HepG2 (cell line): ENCODE data around the gene MOV10L1. TPM values are rescaled to one million over a fixed set of nuclear protein-coding genes. Genes with fewer than 3 reads are reported as not detected.

Source experiments
- ELF1 ChIP-seq: sonication (generic); formaldehyde crosslinking; IDR thresholded peaks from 2 replicates; pipeline ENCODE4 v1.4.0; 2020; ENCODE audit warnings: missing genetic modification reagents
- HDAC2 ChIP-seq: sonication (generic); formaldehyde crosslinking; IDR thresholded peaks from 2 replicates; pipeline ENCODE4 v1.4.0; 2020; ENCODE audit warnings: missing genetic modification reagents
- IKZF5 ChIP-seq: IDR thresholded peaks from 2 replicates; pipeline ENCODE4 v1.6.1; 2018; ENCODE audit warnings: missing genetic modification reagents, mild to moderate bottlenecking, missing compliant biosample characterization
- KLF16 ChIP-seq, 2 experiments: sonication (generic) in 1 of 2; formaldehyde crosslinking in 1 of 2; IDR thresholded peaks; 2 replicates each; pipeline versions ENCODE4 v1.6.1 to v1.8.0; 2016 to 2023; ENCODE audit warnings: missing genetic modification reagents in 2 of 2, missing compliant biosample characterization in 1 of 2
- MIXL1 ChIP-seq: IDR thresholded peaks from 2 replicates; pipeline ENCODE4 v1.6.1; 2016
- NPAS2 ChIP-seq: sonication (generic); formaldehyde crosslinking; IDR thresholded peaks from 2 replicates; pipeline ENCODE4 v1.8.0; 2022; ENCODE audit warnings: mild to moderate bottlenecking, missing genetic modification reagents, borderline replicate concordance
- PCBP1 ChIP-seq: fragments of 200-400 bp; formaldehyde crosslinking; IDR thresholded peaks from 2 replicates; pipeline ENCODE4 v1.6.1; 2017; ENCODE audit warnings: mild to moderate bottlenecking, low read depth, low read length, borderline replicate concordance
- PREB ChIP-seq: sonication (generic); formaldehyde crosslinking; IDR thresholded peaks from 2 replicates; pipeline ENCODE4 v1.4.0; 2020; ENCODE audit warnings: missing genetic modification reagents
- SMC3 ChIP-seq: IDR thresholded peaks from 2 replicates; pipeline ENCODE4 v1.6.1; 2011; ENCODE audit warnings: low read length, improper control_type of control experiment
- STAG1 ChIP-seq: sonication (generic); formaldehyde crosslinking; IDR thresholded peaks from 2 replicates; pipeline ENCODE4 v1.4.0; 2020; ENCODE audit warnings: missing genetic modification reagents
- U2AF1 ChIP-seq: fragments of 200-400 bp; formaldehyde crosslinking; optimal IDR thresholded peaks from 2 replicates; pipeline ENCODE3; 2017; ENCODE audit warnings: mild to moderate bottlenecking, low read depth, low read length
- ZBTB3 ChIP-seq: sonication (generic); formaldehyde crosslinking; IDR thresholded peaks from 2 replicates; pipeline ENCODE4 v1.4.0; 2020; ENCODE audit warnings: low read depth, mild to moderate bottlenecking, moderate library complexity, missing genetic modification reagents, borderline replicate concordance
- ZBTB7A ChIP-seq: sonication (generic); formaldehyde crosslinking; IDR thresholded peaks from 2 replicates; pipeline ENCODE4 v1.8.0; 2022; ENCODE audit warnings: mild to moderate bottlenecking, missing genetic modification reagents
- ZNF335 ChIP-seq: sonication (generic); formaldehyde crosslinking; IDR thresholded peaks from 2 replicates; pipeline ENCODE4 v1.4.0; 2020; ENCODE audit warnings: missing genetic modification reagents
- polyA plus RNA-seq, 8 experiments: library from polyadenylated mRNA; depleted of rRNA in 3 of 8; stranded (reverse) in 7 of 8; unstranded in 1 of 8; fragments of >200 nt; fragmentation: Illumina TruSeq in 4 of 8; extraction: Trizol in 4 of 8; gene quantifications; 2 replicates each; pipeline versions ENCODE4 v1.2.1 to v1.2.3, GENCODE V29; 2011 to 2016; ENCODE audit warnings: low read depth in 4 of 8, missing spikeins in 1 of 8, mixed read lengths in 1 of 8; ENCODE audit not compliant: insufficient read depth in 1 of 8
- total RNA-seq, 5 experiments: library from RNA; depleted of rRNA; stranded (reverse); fragments of >200 nt; fragmentation: Illumina TruSeq; extraction: Trizol; gene quantifications; 2 replicates each; pipeline ENCODE4 v1.2.3, GENCODE V29; 2016; ENCODE audit warnings: low read depth in 1 of 5
- TF ChIP-seq, protein P1 (sequence below): sonication (generic); formaldehyde crosslinking; IDR thresholded peaks from 2 replicates; pipeline ENCODE4 v1.5.1; 2020; ENCODE audit warnings: mild to moderate bottlenecking, missing genetic modification reagents, moderate library complexity
- TF ChIP-seq, protein P2 (sequence below): sonication (generic); formaldehyde crosslinking; IDR thresholded peaks from 2 replicates; pipeline ENCODE4 v1.4.0; 2020; ENCODE audit warnings: missing genetic modification reagents, borderline replicate concordance
- TF ChIP-seq, protein P3 (sequence below): sonication (generic); formaldehyde crosslinking; IDR thresholded peaks from 2 replicates; pipeline ENCODE4 v1.4.0; 2020; ENCODE audit warnings: missing genetic modification reagents

Gene MOV10L1
- total and polyA plus RNA-seq, 2 of the 13 experiments (the other 11 are each of a cell fraction or from before 2014, with no cell fraction given) = 0.11 to 0.12 TPM

DNA sequence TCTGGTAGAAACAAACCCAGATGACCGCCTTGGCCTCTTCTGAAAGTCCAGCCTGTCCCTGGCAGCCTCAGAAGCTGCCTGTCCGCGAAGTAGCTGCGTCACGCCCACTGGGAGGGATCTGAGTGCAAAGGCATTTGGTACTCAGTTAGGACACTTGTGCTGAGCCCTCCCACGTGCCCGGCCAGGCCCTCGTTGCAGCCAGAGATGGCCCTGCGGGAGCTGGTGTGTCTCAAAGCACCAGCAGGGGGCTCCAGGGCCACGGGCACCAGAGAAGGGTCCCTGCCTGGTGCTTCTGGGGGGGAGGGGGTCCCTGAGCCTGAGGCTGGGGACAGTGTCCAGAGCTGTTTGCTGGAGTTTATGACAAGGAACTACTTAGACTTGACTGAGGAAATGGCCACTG is 116.8 kb downstream of the MOV10L1 start (continued):
- TF ChIP-seq, protein P1, sequence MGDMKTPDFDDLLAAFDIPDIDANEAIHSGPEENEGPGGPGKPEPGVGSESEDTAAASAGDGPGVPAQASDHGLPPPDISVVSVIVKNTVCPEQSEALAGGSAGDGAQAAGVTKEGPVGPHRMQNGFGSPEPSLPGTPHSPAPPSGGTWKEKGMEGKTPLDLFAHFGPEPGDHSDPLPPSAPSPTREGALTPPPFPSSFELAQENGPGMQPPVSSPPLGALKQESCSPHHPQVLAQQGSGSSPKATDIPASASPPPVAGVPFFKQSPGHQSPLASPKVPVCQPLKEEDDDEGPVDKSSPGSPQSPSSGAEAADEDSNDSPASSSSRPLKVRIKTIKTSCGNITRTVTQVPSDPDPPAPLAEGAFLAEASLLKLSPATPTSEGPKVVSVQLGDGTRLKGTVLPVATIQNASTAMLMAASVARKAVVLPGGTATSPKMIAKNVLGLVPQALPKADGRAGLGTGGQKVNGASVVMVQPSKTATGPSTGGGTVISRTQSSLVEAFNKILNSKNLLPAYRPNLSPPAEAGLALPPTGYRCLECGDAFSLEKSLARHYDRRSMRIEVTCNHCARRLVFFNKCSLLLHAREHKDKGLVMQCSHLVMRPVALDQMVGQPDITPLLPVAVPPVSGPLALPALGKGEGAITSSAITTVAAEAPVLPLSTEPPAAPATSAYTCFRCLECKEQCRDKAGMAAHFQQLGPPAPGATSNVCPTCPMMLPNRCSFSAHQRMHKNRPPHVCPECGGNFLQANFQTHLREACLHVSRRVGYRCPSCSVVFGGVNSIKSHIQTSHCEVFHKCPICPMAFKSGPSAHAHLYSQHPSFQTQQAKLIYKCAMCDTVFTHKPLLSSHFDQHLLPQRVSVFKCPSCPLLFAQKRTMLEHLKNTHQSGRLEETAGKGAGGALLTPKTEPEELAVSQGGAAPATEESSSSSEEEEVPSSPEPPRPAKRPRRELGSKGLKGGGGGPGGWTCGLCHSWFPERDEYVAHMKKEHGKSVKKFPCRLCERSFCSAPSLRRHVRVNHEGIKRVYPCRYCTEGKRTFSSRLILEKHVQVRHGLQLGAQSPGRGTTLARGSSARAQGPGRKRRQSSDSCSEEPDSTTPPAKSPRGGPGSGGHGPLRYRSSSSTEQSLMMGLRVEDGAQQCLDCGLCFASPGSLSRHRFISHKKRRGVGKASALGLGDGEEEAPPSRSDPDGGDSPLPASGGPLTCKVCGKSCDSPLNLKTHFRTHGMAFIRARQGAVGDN (CRISPR knock-in tag) = peak; percentile 28
- no peak for TF ChIP-seq NPAS2 (CRISPR knock-in tag)
- no peak for TF ChIP-seq ZNF335 (CRISPR knock-in tag)
- TF ChIP-seq, protein P2, sequence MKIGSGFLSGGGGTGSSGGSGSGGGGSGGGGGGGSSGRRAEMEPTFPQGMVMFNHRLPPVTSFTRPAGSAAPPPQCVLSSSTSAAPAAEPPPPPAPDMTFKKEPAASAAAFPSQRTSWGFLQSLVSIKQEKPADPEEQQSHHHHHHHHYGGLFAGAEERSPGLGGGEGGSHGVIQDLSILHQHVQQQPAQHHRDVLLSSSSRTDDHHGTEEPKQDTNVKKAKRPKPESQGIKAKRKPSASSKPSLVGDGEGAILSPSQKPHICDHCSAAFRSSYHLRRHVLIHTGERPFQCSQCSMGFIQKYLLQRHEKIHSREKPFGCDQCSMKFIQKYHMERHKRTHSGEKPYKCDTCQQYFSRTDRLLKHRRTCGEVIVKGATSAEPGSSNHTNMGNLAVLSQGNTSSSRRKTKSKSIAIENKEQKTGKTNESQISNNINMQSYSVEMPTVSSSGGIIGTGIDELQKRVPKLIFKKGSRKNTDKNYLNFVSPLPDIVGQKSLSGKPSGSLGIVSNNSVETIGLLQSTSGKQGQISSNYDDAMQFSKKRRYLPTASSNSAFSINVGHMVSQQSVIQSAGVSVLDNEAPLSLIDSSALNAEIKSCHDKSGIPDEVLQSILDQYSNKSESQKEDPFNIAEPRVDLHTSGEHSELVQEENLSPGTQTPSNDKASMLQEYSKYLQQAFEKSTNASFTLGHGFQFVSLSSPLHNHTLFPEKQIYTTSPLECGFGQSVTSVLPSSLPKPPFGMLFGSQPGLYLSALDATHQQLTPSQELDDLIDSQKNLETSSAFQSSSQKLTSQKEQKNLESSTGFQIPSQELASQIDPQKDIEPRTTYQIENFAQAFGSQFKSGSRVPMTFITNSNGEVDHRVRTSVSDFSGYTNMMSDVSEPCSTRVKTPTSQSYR (CRISPR knock-in tag) = peak; percentile 20; the same call in 1 of the 2 replicates
- no peak for TF ChIP-seq SMC3
- TF ChIP-seq KLF16 (CRISPR knock-in tag; IDR thresholded peaks at IDR 0.05) = no peak
- TF ChIP-seq HDAC2 (CRISPR knock-in tag) = no peak
- TF ChIP-seq ELF1 = no peak
- no peak for TF ChIP-seq IKZF5 (CRISPR knock-in tag)
- TF ChIP-seq PREB (CRISPR knock-in tag) = no peak
- no peak for TF ChIP-seq U2AF1
- no peak for TF ChIP-seq ZBTB3 (CRISPR knock-in tag)
- TF ChIP-seq STAG1 (CRISPR knock-in tag) = peak; percentile 30; the same call in 1 of the 2 replicates
- 0 out of 2 replicates have a peak, but pooled peaks have one; percentile 37 for TF ChIP-seq ZBTB7A (CRISPR knock-in tag)
- no peak for TF ChIP-seq MIXL1 (CRISPR knock-in tag)
- TF ChIP-seq, protein P3, sequence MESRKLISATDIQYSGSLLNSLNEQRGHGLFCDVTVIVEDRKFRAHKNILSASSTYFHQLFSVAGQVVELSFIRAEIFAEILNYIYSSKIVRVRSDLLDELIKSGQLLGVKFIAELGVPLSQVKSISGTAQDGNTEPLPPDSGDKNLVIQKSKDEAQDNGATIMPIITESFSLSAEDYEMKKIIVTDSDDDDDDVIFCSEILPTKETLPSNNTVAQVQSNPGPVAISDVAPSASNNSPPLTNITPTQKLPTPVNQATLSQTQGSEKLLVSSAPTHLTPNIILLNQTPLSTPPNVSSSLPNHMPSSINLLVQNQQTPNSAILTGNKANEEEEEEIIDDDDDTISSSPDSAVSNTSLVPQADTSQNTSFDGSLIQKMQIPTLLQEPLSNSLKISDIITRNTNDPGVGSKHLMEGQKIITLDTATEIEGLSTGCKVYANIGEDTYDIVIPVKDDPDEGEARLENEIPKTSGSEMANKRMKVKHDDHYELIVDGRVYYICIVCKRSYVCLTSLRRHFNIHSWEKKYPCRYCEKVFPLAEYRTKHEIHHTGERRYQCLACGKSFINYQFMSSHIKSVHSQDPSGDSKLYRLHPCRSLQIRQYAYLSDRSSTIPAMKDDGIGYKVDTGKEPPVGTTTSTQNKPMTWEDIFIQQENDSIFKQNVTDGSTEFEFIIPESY (CRISPR knock-in tag) = peak; percentile 28; the same call in 1 of the 2 replicates
- no peak for TF ChIP-seq PCBP1
